Uterus (tissue), 4 donors: Measurements from ENCODE around the gene S1PR1. TPM values are rescaled to one million over a fixed set of nuclear protein-coding genes. Genes with fewer than 3 reads are reported as not detected.

Experiments
- DNase-seq, 2 donors: peaks; one replicate each; pipeline ENCODE4 v3.0.0-alpha.2; 2019 to 2020
- H3K27ac ChIP-seq, 2 donors: fragments of 200-600 bp; sonication (generic); 1 replicate in 1 of 2; 2 replicates in 1 of 2; pipeline ENCODE4 v1.5.1; 2016 to 2018
- H3K27me3 ChIP-seq, 2 donors: fragments of 200-600 bp; sonication (generic); one replicate each; pipeline ENCODE4 v1.5.1; 2018 to 2019; ENCODE audit warnings: control low read depth in 1 of 2
- H3K36me3 ChIP-seq, 2 donors: fragments of 200-600 bp; sonication (generic); one replicate each; pipeline ENCODE4 v1.5.1; 2019; ENCODE audit warnings: control low read depth in 1 of 2
- H3K4me1 ChIP-seq, 2 donors: fragments of 200-600 bp; sonication (generic); one replicate each; pipeline ENCODE4 v1.5.1; 2018 to 2019; ENCODE audit warnings: control low read depth in 1 of 2
- H3K4me3 ChIP-seq, 2 donors: fragments of 200-600 bp; sonication (generic); 1 replicate in 1 of 2; 2 replicates in 1 of 2; pipeline ENCODE4 v1.5.1; 2018 to 2019; ENCODE audit warnings: mild to moderate bottlenecking in 1 of 2
- H3K9me3 ChIP-seq, 2 donors: fragments of 200-600 bp; sonication (generic); one replicate each; pipeline ENCODE4 v1.5.1; 2019; ENCODE audit warnings: control low read depth in 1 of 2
- POLR2A ChIP-seq, 2 donors: fragments of 450-650 bp; IDR thresholded peaks; one replicate each; pipeline ENCODE4 v1.6.1; 2016; ENCODE audit warnings: antibody characterized with exemption in 2 of 2, mild to moderate bottlenecking in 1 of 2, moderate library complexity in 1 of 2
- intact Hi-C: fragments of 100-400 bp; cut with DNase I; formaldehyde crosslinking; loops from one replicate; pipeline ENCODE4 v1.15.1; 2023; ENCODE audit warnings: low total_unique reads
- total RNA-seq, 4 donors: library from RNA; depleted of rRNA in 3 of 4; stranded (reverse); fragments of >200 nt in 3 of 4; gene quantifications; one replicate each; pipeline versions ENCODE4 v1.1.0 to v1.2.4, GENCODE V29; 2014 to 2023
- TF ChIP-seq, protein P1 (sequence below), 4 experiments: fragments of 200-600 bp in 2 of 4; fragments of 450-650 bp in 2 of 4; sonication (generic) in 2 of 4; IDR thresholded peaks; one replicate each; pipeline ENCODE4 v1.5.1; 2016 to 2019; ENCODE audit warnings: antibody characterized with exemption in 4 of 4, mild to moderate bottlenecking in 2 of 4, moderate library complexity in 1 of 4
- donor health status: DM: yes; HTN: yes; CAD: no.

Gene S1PR1
- total RNA-seq, 4 donors from 2014 or later: 25.6 to 97.9 (median 64.2) TPM

DNA sequence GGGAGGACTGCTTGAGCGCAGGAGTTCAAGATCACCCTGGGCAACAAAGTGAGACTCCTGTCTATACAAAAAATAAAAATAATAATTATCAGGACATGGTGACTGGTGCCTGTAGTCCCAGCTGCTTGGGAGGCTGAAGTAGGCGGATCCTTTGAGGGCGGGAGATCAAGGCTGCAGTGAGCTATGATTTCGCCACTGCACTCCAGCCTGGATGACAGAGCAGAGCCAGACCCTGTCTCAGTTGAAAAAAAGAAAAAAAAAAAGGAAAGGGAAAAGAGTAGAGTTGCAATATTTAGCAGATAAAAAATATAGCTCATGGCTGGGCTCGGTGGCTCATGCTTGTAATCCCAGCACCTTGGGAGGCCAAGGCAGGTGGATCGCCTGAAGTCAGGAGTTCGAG lies 3.3 kb upstream of the S1PR1 start:
- TF ChIP-seq, protein P1, sequence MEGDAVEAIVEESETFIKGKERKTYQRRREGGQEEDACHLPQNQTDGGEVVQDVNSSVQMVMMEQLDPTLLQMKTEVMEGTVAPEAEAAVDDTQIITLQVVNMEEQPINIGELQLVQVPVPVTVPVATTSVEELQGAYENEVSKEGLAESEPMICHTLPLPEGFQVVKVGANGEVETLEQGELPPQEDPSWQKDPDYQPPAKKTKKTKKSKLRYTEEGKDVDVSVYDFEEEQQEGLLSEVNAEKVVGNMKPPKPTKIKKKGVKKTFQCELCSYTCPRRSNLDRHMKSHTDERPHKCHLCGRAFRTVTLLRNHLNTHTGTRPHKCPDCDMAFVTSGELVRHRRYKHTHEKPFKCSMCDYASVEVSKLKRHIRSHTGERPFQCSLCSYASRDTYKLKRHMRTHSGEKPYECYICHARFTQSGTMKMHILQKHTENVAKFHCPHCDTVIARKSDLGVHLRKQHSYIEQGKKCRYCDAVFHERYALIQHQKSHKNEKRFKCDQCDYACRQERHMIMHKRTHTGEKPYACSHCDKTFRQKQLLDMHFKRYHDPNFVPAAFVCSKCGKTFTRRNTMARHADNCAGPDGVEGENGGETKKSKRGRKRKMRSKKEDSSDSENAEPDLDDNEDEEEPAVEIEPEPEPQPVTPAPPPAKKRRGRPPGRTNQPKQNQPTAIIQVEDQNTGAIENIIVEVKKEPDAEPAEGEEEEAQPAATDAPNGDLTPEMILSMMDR (IDR thresholded peaks at IDR 0.05): no peak
- TF ChIP-seq POLR2A (IDR thresholded peaks at IDR 0.05): no peak
- DNase-seq: no peak
- H3K27me3 ChIP-seq: peaks cover 0 to 4% of the 10 kb centered on the region in 2 donors
- intact Hi-C loops: no loop called here
- no peak overlapping the region for H3K4me3 ChIP-seq
- H3K27ac ChIP-seq: no peak overlapping the region
- H3K4me1 ChIP-seq: peaks cover 0 to 4% of the 10 kb centered on the region in 2 donors
- H3K36me3 ChIP-seq: no peaks in the 10 kb centered on the region
- H3K9me3 ChIP-seq: no peaks in the 10 kb centered on the region

- intact Hi-C loops: no loop called here
- Histone ChIP-seq H3K27me3 (peaks cover 0 to 4% of the 10 kb centered on the region in 2 donors), H3K4me1 (peaks cover 0 to 4% of the 10 kb centered on the region in 2 donors), H3K36me3 (no peaks in the 10 kb centered on the region), H3K9me3 (no peaks in the 10 kb centered on the region), H3K27ac (peak overlapping the region; percentile 77 to 84), H3K4me3 (peak overlapping the region in 1 of 2 donors; percentile 48)
- DNase-seq: no peak
- TF ChIP-seq, protein P1 (IDR thresholded peaks at IDR 0.05): no peak
- TF ChIP-seq POLR2A (IDR thresholded peaks at IDR 0.05): no peak
Observed at GRCh38 chr1:101235216-101235695, 1.6 kb upstream of the S1PR1 start.

GRCh38 chr1:101235696-101236515 lies 913 bp upstream of the S1PR1 start:
- intact Hi-C loops: no loop called here
- TF ChIP-seq, protein P1 (IDR thresholded peaks at IDR 0.05): no peak
- peak in 1 of 2 donors; percentile 5 for TF ChIP-seq POLR2A (IDR thresholded peaks at IDR 0.05)
- Histone ChIP-seq H3K4me3 (peak overlapping the region; percentile 36 to 48), H3K27ac (peak overlapping the region; percentile 77 to 84), H3K36me3 (no peaks in the 10 kb centered on the region), H3K4me1 (peaks cover 0 to 4% of the 10 kb centered on the region in 2 donors), H3K27me3 (peaks cover 0 to 4% of the 10 kb centered on the region in 2 donors), H3K9me3 (no peaks in the 10 kb centered on the region)
- peak; percentile 31 to 38 for DNase-seq

DNA sequence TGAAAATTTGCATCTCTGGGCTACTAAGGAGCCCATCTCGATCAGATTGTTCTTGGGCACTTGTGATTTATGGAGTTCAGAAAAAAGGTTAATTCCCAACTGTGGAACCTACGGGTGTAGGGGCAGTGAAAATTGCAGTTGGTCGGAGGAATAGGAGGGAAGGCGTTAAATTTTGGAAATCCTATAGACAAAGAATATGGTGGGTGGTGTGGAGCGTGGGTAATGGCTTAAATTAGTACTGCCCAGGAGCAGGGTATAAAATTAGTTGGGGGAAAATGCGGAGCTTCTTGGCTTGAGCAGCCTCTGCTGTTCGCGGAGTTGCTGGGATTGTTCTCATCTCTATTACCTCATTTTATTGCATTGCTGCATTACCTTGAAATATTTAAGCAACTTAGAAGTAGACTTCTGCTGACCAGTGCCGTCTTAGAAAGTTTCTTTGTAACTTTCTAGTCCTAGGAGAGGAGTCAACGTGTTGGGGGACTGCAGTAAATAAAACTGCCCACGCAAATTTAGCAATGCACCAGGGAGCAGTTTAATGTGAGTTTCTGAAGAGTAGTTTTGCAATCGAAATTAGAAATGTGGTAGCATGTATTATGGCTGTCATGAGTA lies 514 bp downstream of the S1PR1 start:
- H3K4me1 ChIP-seq: peaks cover 0 to 4% of the 10 kb centered on the region in 2 donors
- H3K27ac ChIP-seq: peak overlapping the region; percentile 77 to 84
- DNase-seq: peak; percentile 35 to 53
- TF ChIP-seq, protein P1 (IDR thresholded peaks at IDR 0.05): no peak
- no peak for TF ChIP-seq POLR2A (IDR thresholded peaks at IDR 0.05)
- no peaks in the 10 kb centered on the region for H3K9me3 ChIP-seq
- intact Hi-C loops: no loop called here
- H3K4me3 ChIP-seq: peak overlapping the region; percentile 36 to 48
- H3K36me3 ChIP-seq: no peaks in the 10 kb centered on the region
- peaks cover 0 to 4% of the 10 kb centered on the region in 2 donors for H3K27me3 ChIP-seq
